ENCODE measurements around the gene CLOCK.

The CLOCK gene

GRCh38 chr4:55397520-55398321, 149.0 kb downstream of the CLOCK start:
- H3K4me2 ChIP-seq (ENCODE audit: low read length), result peak overlapping the region; percentile 95
- no peaks in the 10 kb centered on the region for H3K9me3 ChIP-seq (ENCODE audit: control insufficient read depth, insufficient read depth, low read length)
- peaks cover 31% of the 10 kb centered on the region for H4K20me1 ChIP-seq (ENCODE audit: control insufficient read depth, insufficient read depth, low read depth, low read length)
- peaks cover 73% of the 10 kb centered on the region for H3K79me2 ChIP-seq (ENCODE audit: control insufficient read depth, low read length)
- TF ChIP-seq CTCF (IDR thresholded peaks at IDR 0.05; ENCODE audit: low read depth, low read length, poor library complexity, severe bottlenecking) (no peak), EZH2phosphoT487 (IDR thresholded peaks at IDR 0.05; ENCODE audit: borderline replicate concordance, low read length) (no peak)
- H3F3A ChIP-seq (ENCODE audit: control insufficient read depth, insufficient read depth), result no peaks in the 10 kb centered on the region
- no peaks in the 10 kb centered on the region for H3K9me2 ChIP-seq (replicated peaks; ENCODE audit: control insufficient read depth, low read length)
- H3K27ac ChIP-seq (ENCODE audit: low read depth, low read length), result peak overlapping the region; percentile 71
- H3K27me3 ChIP-seq (ENCODE audit: control insufficient read depth, low read length), result no peaks in the 10 kb centered on the region; the same call in 1 of the 2 replicates
- peaks cover 50% of the 10 kb centered on the region for H3K36me3 ChIP-seq (ENCODE audit: control insufficient read depth, low read length)
- peak overlapping the region; percentile 87 for H3K4me3 ChIP-seq (ENCODE audit: low read length)
- peaks cover 47% of the 10 kb centered on the region for H3K4me1 ChIP-seq (ENCODE audit: control insufficient read depth, low read length)

GRCh38 chr4:55397126-55397436, 149.6 kb downstream of the CLOCK start:
- Histone ChIP-seq H3K27me3 (ENCODE audit: control insufficient read depth, low read length) (no peaks in the 10 kb centered on the region; the same call in 1 of the 2 replicates), H3K9me3 (ENCODE audit: control insufficient read depth, insufficient read depth, low read length) (no peaks in the 10 kb centered on the region), H3K79me2 (ENCODE audit: control insufficient read depth, low read length) (peaks cover 70% of the 10 kb centered on the region), H3K4me2 (ENCODE audit: low read length) (peak overlapping the region; percentile 95), H3F3A (ENCODE audit: control insufficient read depth, insufficient read depth) (no peaks in the 10 kb centered on the region), H3K4me1 (ENCODE audit: control insufficient read depth, low read length) (peaks cover 47% of the 10 kb centered on the region), H3K4me3 (ENCODE audit: low read length) (peak overlapping the region; percentile 87), H3K36me3 (ENCODE audit: control insufficient read depth, low read length) (peaks cover 50% of the 10 kb centered on the region), H3K27ac (ENCODE audit: low read depth, low read length) (peak overlapping the region; percentile 71), H3K9me2 (replicated peaks; ENCODE audit: control insufficient read depth, low read length) (no peaks in the 10 kb centered on the region), H4K20me1 (ENCODE audit: control insufficient read depth, insufficient read depth, low read depth, low read length) (peaks cover 31% of the 10 kb centered on the region)
- no peak for TF ChIP-seq CTCF (IDR thresholded peaks at IDR 0.05; ENCODE audit: low read depth, low read length, poor library complexity, severe bottlenecking)
- TF ChIP-seq EZH2phosphoT487 (IDR thresholded peaks at IDR 0.05; ENCODE audit: borderline replicate concordance, low read length), result no peak

- peak overlapping the region; percentile 71 for H3K27ac ChIP-seq (ENCODE audit: low read depth, low read length)
- TF ChIP-seq CTCF (IDR thresholded peaks at IDR 0.05; ENCODE audit: low read depth, low read length, poor library complexity, severe bottlenecking) (no peak), EZH2phosphoT487 (IDR thresholded peaks at IDR 0.05; ENCODE audit: borderline replicate concordance, low read length) (no peak)
- H4K20me1 ChIP-seq (ENCODE audit: control insufficient read depth, insufficient read depth, low read depth, low read length), result peaks cover 31% of the 10 kb centered on the region
- no peaks in the 10 kb centered on the region; the same call in 1 of the 2 replicates for H3K27me3 ChIP-seq (ENCODE audit: control insufficient read depth, low read length)
- peak overlapping the region; percentile 87 for H3K4me3 ChIP-seq (ENCODE audit: low read length)
- H3K9me3 ChIP-seq (ENCODE audit: control insufficient read depth, insufficient read depth, low read length), result no peaks in the 10 kb centered on the region
- no peaks in the 10 kb centered on the region for H3K9me2 ChIP-seq (replicated peaks; ENCODE audit: control insufficient read depth, low read length)
- H3K4me1 ChIP-seq (ENCODE audit: control insufficient read depth, low read length), result peaks cover 47% of the 10 kb centered on the region
- peaks cover 66% of the 10 kb centered on the region for H3K79me2 ChIP-seq (ENCODE audit: control insufficient read depth, low read length)
- H3F3A ChIP-seq (ENCODE audit: control insufficient read depth, insufficient read depth), result no peaks in the 10 kb centered on the region
- peak overlapping the region; percentile 95 for H3K4me2 ChIP-seq (ENCODE audit: low read length)
- H3K36me3 ChIP-seq (ENCODE audit: control insufficient read depth, low read length), result peaks cover 50% of the 10 kb centered on the region
These were observed 150.2 kb downstream of the CLOCK start for GRCh38 chr4:55396308-55397125.

Measured in DOHH2 (cell line).